H1 (cell line): ENCODE results near the gene CELSR1. TPM values are rescaled to one million over a fixed set of nuclear protein-coding genes. Genes with fewer than 3 reads are reported as not detected.

ENCODE experiments used
- CTCF ChIA-PET: fragments of 300-600 bp; sonication (Branson Sonifier 250); formaldehyde crosslinking; loops from one replicate; lab custom pipeline; 2021; ENCODE audit not compliant: partially characterized antibody; lab: Charles Lee
- POLR2A ChIA-PET: fragments of 300-600 bp; sonication (Branson Sonifier 250); formaldehyde crosslinking; loops from one replicate; lab custom pipeline; 2021; ENCODE audit warnings: inconsistent platforms; ENCODE audit not compliant: partially characterized antibody; lab: Charles Lee
- DNase-seq, 2 experiments: peaks; one replicate each; pipeline versions ENCODE4 v3.0.0 to v3.0.0-alpha.2; 2010 to 2022; ENCODE audit warnings: low spot score in 2 of 2, low read depth in 1 of 2, mixed read lengths in 1 of 2
- FAIRE-seq: peaks from 2 replicates; lab custom pipeline; 2011; peaks lifted over from hg19 to GRCh38; lab: Jason Lieb, UNC
- H2AFZ ChIP-seq: 2 replicates; pipeline ENCODE4 v1.8.1; 2012; ENCODE audit warnings: low read length, inconsistent platforms
- H2AK5ac ChIP-seq: 2 replicates; pipeline ENCODE4 v1.6.1; 2013; ENCODE audit warnings: low read depth, low read length
- H2BK120ac ChIP-seq: replicated peaks from 2 replicates; pipeline ENCODE3; 2013; ENCODE audit warnings: low read depth, low read length, inconsistent platforms
- H2BK12ac ChIP-seq: 2 replicates; pipeline ENCODE4 v1.6.1; 2013; ENCODE audit warnings: low read depth, low read length
- H2BK15ac ChIP-seq: 2 replicates; pipeline ENCODE4 v1.6.1; 2013; ENCODE audit warnings: low read length
- H2BK20ac ChIP-seq: 2 replicates; pipeline ENCODE4 v1.6.1; 2013; ENCODE audit warnings: low read length
- H2BK5ac ChIP-seq: 2 replicates; pipeline ENCODE4 v1.6.1; 2013; ENCODE audit warnings: low read depth, low read length
- H3K14ac ChIP-seq: 2 replicates; pipeline ENCODE4 v1.6.1; 2013; ENCODE audit warnings: inconsistent platforms; ENCODE audit not compliant: insufficient read length
- H3K18ac ChIP-seq: 2 replicates; pipeline ENCODE4 v1.6.1; 2013; ENCODE audit warnings: low read length; ENCODE audit errors: extremely low read depth
- H3K23ac ChIP-seq: 2 replicates; pipeline ENCODE4 v1.6.1; 2013; ENCODE audit warnings: inconsistent platforms; ENCODE audit not compliant: insufficient read length
- H3K23me2 ChIP-seq: 2 replicates; pipeline ENCODE4 v1.6.1; 2013; ENCODE audit warnings: low read depth, low read length
- H3K27ac ChIP-seq: 2 replicates; pipeline ENCODE4 v1.6.1; 2011; ENCODE audit warnings: low read depth, low read length, inconsistent platforms
- H3K27me3 ChIP-seq, 4 experiments: replicated peaks in 1 of 4; 1 replicate in 1 of 4; 2 replicates in 3 of 4; pipeline versions ENCODE4 v1.6.1 to v1.8.1; 2011 to 2013; ENCODE audit warnings: low read length in 3 of 4, mild to moderate bottlenecking in 3 of 4, inconsistent platforms in 2 of 4, mixed read lengths in 2 of 4, moderate library complexity in 1 of 4; ENCODE audit not compliant: control insufficient read depth in 3 of 4, insufficient read depth in 3 of 4; ENCODE audit errors: extremely low read depth in 1 of 4
- H3K36me3 ChIP-seq, 4 experiments: 2 replicates each; pipeline versions ENCODE4 v1.6.1 to v1.8.1; 2011 to 2013; ENCODE audit warnings: mild to moderate bottlenecking in 4 of 4, low read length in 3 of 4, moderate library complexity in 2 of 4, control low read depth in 1 of 4, inconsistent platforms in 1 of 4; ENCODE audit not compliant: insufficient read depth in 4 of 4, control insufficient read depth in 2 of 4
- H3K4ac ChIP-seq: replicated peaks from 2 replicates; pipeline ENCODE3; 2013; ENCODE audit warnings: low read length, low read depth, mixed read lengths, inconsistent platforms; ENCODE audit not compliant: insufficient read length
- H3K4me1 ChIP-seq, 4 experiments: replicated peaks in 1 of 4; 1 replicate in 1 of 4; 2 replicates in 3 of 4; pipeline versions ENCODE4 v1.6.1 to v1.8.1; 2011 to 2013; ENCODE audit warnings: low read length in 3 of 4, inconsistent platforms in 2 of 4, mixed read lengths in 1 of 4; ENCODE audit not compliant: insufficient read depth in 4 of 4, control insufficient read depth in 3 of 4
- H3K4me2 ChIP-seq, 2 experiments: 2 replicates each; pipeline versions ENCODE4 v1.6.1 to v1.8.1; 2011 to 2013; ENCODE audit warnings: low read depth in 2 of 2, low read length in 2 of 2, control low read depth in 1 of 2, inconsistent platforms in 1 of 2, mild to moderate bottlenecking in 1 of 2; ENCODE audit not compliant: insufficient read depth in 1 of 2
- H3K4me3 ChIP-seq, 4 experiments: fragments of 200-600, 300-600 bp in 1 of 4; sonication (generic), shearing (Covaris generic), sonication (Bioruptor Twin) in 1 of 4; 2 replicates each; pipeline versions ENCODE4 v1.5.1 to v1.8.1; 2011 to 2016; ENCODE audit warnings: low read length in 4 of 4, low read depth in 3 of 4, control low read depth in 2 of 4, inconsistent platforms in 2 of 4, mild to moderate bottlenecking in 2 of 4, mixed read lengths in 1 of 4, moderate library complexity in 1 of 4; ENCODE audit not compliant: insufficient read depth in 2 of 4; ENCODE audit errors: extremely low read depth in 1 of 4
- H3K56ac ChIP-seq: replicated peaks from 2 replicates; pipeline ENCODE3; 2013; ENCODE audit warnings: low read depth, mild to moderate bottlenecking, mixed read lengths, low read length, inconsistent platforms; ENCODE audit not compliant: insufficient read length
- H3K79me1 ChIP-seq: 2 replicates; pipeline ENCODE4 v1.6.1; 2013; ENCODE audit warnings: low read depth, low read length, control low read depth
- H3K79me2 ChIP-seq, 2 experiments: 2 replicates each; pipeline versions ENCODE4 v1.6.1 to v1.8.1; 2012 to 2013; ENCODE audit warnings: low read length in 2 of 2, mild to moderate bottlenecking in 2 of 2, inconsistent platforms in 1 of 2; ENCODE audit not compliant: insufficient read depth in 2 of 2, control insufficient read depth in 1 of 2
- H3K9ac ChIP-seq, 4 experiments: replicated peaks in 1 of 4; 1 replicate in 1 of 4; 2 replicates in 3 of 4; pipeline versions ENCODE4 v1.6.1 to v1.8.1; 2011 to 2013; ENCODE audit warnings: low read depth in 3 of 4, low read length in 3 of 4, control low read depth in 2 of 4, mild to moderate bottlenecking in 2 of 4, moderate library complexity in 2 of 4, inconsistent platforms in 1 of 4; ENCODE audit errors: extremely low read depth in 1 of 4
- H3K9me3 ChIP-seq, 2 experiments: 2 replicates each; pipeline versions ENCODE4 v1.6.1 to v1.8.1; 2012 to 2013; ENCODE audit warnings: mild to moderate bottlenecking in 2 of 2, moderate library complexity in 2 of 2, control low read depth in 1 of 2, inconsistent platforms in 1 of 2, low read depth in 1 of 2, low read length in 1 of 2, mixed read lengths in 1 of 2; ENCODE audit not compliant: insufficient read depth in 2 of 2
- H4K20me1 ChIP-seq, 2 experiments: replicated peaks in 1 of 2; 2 replicates each; pipeline versions ENCODE3 to v1.8.1; 2011 to 2013; ENCODE audit warnings: inconsistent platforms in 2 of 2, low read length in 2 of 2, mild to moderate bottlenecking in 1 of 2; ENCODE audit not compliant: insufficient read depth in 2 of 2, control insufficient read depth in 1 of 2
- H4K5ac ChIP-seq: 2 replicates; pipeline ENCODE4 v1.6.1; 2013; ENCODE audit warnings: low read length, low read depth, mixed read lengths, inconsistent platforms; ENCODE audit not compliant: insufficient read length
- H4K8ac ChIP-seq: 2 replicates; pipeline ENCODE4 v1.8.0; 2013; ENCODE audit warnings: mild to moderate bottlenecking, moderate library complexity, low read length, inconsistent platforms; ENCODE audit not compliant: insufficient read depth; ENCODE audit errors: extremely low read depth
- H4K91ac ChIP-seq: replicated peaks from 2 replicates; pipeline ENCODE3; 2013; ENCODE audit warnings: low read length, mixed read lengths, inconsistent platforms; ENCODE audit not compliant: insufficient read length
- CEBPB ChIP-seq: IDR thresholded peaks from 2 replicates; pipeline ENCODE4 v1.6.1; 2012; ENCODE audit warnings: low read depth, low read length
- E2F6 ChIP-seq: IDR thresholded peaks from 2 replicates; pipeline ENCODE4 v1.6.1; 2012; ENCODE audit warnings: inconsistent platforms
- GABPA ChIP-seq: IDR thresholded peaks from 2 replicates; pipeline ENCODE4 v1.6.1; 2011; ENCODE audit warnings: mild to moderate bottlenecking, low read length, moderate library complexity, borderline replicate concordance; ENCODE audit not compliant: insufficient read depth
- RBBP5 ChIP-seq: IDR thresholded peaks from 2 replicates; pipeline ENCODE4 v1.7.1; 2012; ENCODE audit warnings: low read depth, mild to moderate bottlenecking, inconsistent platforms, low read length, moderate library complexity, borderline replicate concordance
- RNF2 ChIP-seq: fragments of 200-900, 300-1000 bp; sonication (generic); IDR thresholded peaks from 2 replicates; pipeline ENCODE4 v1.7.1; 2016; ENCODE audit warnings: borderline replicate concordance, low read depth, mild to moderate bottlenecking, antibody characterized with exemption, low read length; ENCODE audit not compliant: poor library complexity, severe bottlenecking; ENCODE audit errors: missing control alignments
- SAP30 ChIP-seq: fragments of 300-600 bp; sonication (generic); IDR thresholded peaks from 2 replicates; pipeline ENCODE4 v1.7.1; 2012; ENCODE audit warnings: low read length, moderate library complexity, mild to moderate bottlenecking, inconsistent platforms; ENCODE audit not compliant: insufficient read depth, insufficient replicate concordance
- SP2 ChIP-seq: IDR thresholded peaks from 2 replicates; pipeline ENCODE4 v1.6.1; 2012; ENCODE audit warnings: mild to moderate bottlenecking, low read length, inconsistent platforms
- SP4 ChIP-seq: IDR thresholded peaks from 2 replicates; pipeline ENCODE4 v1.6.1; 2012; ENCODE audit warnings: low read length, inconsistent platforms
- TEAD4 ChIP-seq: IDR thresholded peaks from 2 replicates; pipeline ENCODE4 v1.6.1; 2012; ENCODE audit warnings: low read depth, low read length, inconsistent platforms, mixed read lengths
- YY1 ChIP-seq: IDR thresholded peaks from 2 replicates; pipeline ENCODE4 v1.6.1; 2011; ENCODE audit warnings: low read depth, mild to moderate bottlenecking, low read length
- ZNF274 ChIP-seq: IDR thresholded peaks from 2 replicates; pipeline ENCODE4 v1.7.0; 2012; ENCODE audit warnings: low read length, borderline replicate concordance; ENCODE audit errors: extremely low read depth
- WGBS, 2 experiments: shearing (Covaris generic) in 1 of 2; methylation state at CpG; one replicate each; pipeline versions ENCODE4 v1.1.6 to v1.1.7; 2013 to 2015; ENCODE audit warnings: low lambda C conversion rate in 2 of 2, mixed read lengths in 2 of 2, inconsistent platforms in 1 of 2, low coverage in 1 of 2, missing lambda C conversion rate in 1 of 2; ENCODE audit not compliant: insufficient replicate concordance in 2 of 2, insufficient coverage in 1 of 2, insufficient read length in 1 of 2; ENCODE audit errors: extremely low coverage in 1 of 2, missing lambda C conversion rate in 1 of 2; 5-methylcytosine and 5-hydroxymethylcytosine counted together
- polyA plus RNA-seq, 7 experiments: library from polyadenylated mRNA; depleted of rRNA in 3 of 7; stranded (reverse) in 5 of 7; unstranded in 2 of 7; fragments of >200 nt in 5 of 7; fragments of 200-250 nt in 2 of 7; gene quantifications; 1 replicate in 5 of 7; 2 replicates in 1 of 7; 4 replicates in 1 of 7; pipeline versions ENCODE4 v1.2.1 to v1.2.3, GENCODE V29; 2011 to 2013; ENCODE audit warnings: missing spikeins in 2 of 7, mixed read lengths in 2 of 7
- total RNA-seq: library from RNA; stranded (reverse); fragmentation: NEBNext Ultra II Directional; extraction: Animal tissue kit (Norgen Biotek cat#: 25700); gene quantifications from 2 replicates; pipeline ENCODE4 v1.2.1, GENCODE V29; 2021

Gene CELSR1
- total and polyA plus RNA-seq, 2 of the 8 experiments (the other 6 are each of a cell fraction or from before 2014, with no cell fraction given): 9.0 to 12.4 TPM

- Histone ChIP-seq H2AFZ (no peak overlapping the region), H2BK12ac (0 out of 2 replicates have a peak overlapping the region, but pooled peaks have one; percentile 60), H2BK20ac (no peak overlapping the region), H3K27ac (no peak overlapping the region), H3K9me3 (no peaks in the 10 kb centered on the region), H3K23me2 (peaks cover 9% of the 10 kb centered on the region; the same call in 1 of the 2 replicates), H2AK5ac (no peak overlapping the region), H3K79me1 (no peaks in the 10 kb centered on the region; the same call in 1 of the 2 replicates), H3K9ac (no peak overlapping the region), H3K14ac (no peak overlapping the region), H3K23ac (no peak overlapping the region), H3K4ac (no peak overlapping the region), H2BK120ac (no peak overlapping the region), H4K8ac (peak overlapping the region; percentile 3; the same call in 1 of the 2 replicates), H3K4me3 (no peak overlapping the region), H4K91ac (no peak overlapping the region), H4K5ac (no peak overlapping the region), H3K79me2 (no peaks in the 10 kb centered on the region), H2BK5ac (no peak overlapping the region), H3K27me3 (no peaks in the 10 kb centered on the region), H3K4me2 (no peak overlapping the region), H2BK15ac (no peak overlapping the region), H4K20me1 (peaks cover 0 to 11% of the 10 kb centered on the region in 2 experiments), H3K18ac (no peak overlapping the region), H3K36me3 (peaks cover 0 to 6% (median 1%) of the 10 kb centered on the region in 4 experiments; a peak in 4 of 8 replicates), H3K4me1 (peaks cover 0 to 24% (median 23%) of the 10 kb centered on the region in 4 experiments; a peak in 6 of 7 replicates), H3K56ac (no peak overlapping the region)
- ChIA-PET CTCF (no interaction called here), POLR2A (interaction anchor here (1.1 kb wide), 1 partner anchor 15 kb away, joined by 3 read pairs; no protein-coding TSS in a partner anchor)
- WGBS, 2 experiments: 89% methylated on average over 31 of the region's 31 CpGs; no CpG with 5 or more reads in 1 of the 2 experiments
- no peak for DNase-seq
- no peak for FAIRE-seq
- no peak for TF ChIP-seq SP4
- TF ChIP-seq TEAD4: no peak
- no peak for TF ChIP-seq SAP30
- TF ChIP-seq E2F6: no peak
- no peak for TF ChIP-seq ZNF274
- no peak for TF ChIP-seq RNF2
- TF ChIP-seq YY1: no peak
- no peak for TF ChIP-seq GABPA
- no peak for TF ChIP-seq RBBP5
- TF ChIP-seq CEBPB: no peak
- TF ChIP-seq SP2: no peak
Measured at GRCh38 chr22:46373921-46374662, 163.3 kb downstream of the CELSR1 start.
